Kidney epithelial cell (primary cell): ENCODE results near the gene KATNB1. TPM values are rescaled to one million over a fixed set of nuclear protein-coding genes. Genes with fewer than 3 reads are reported as not detected.
"Not testable (repeated sequence)": the region's sequence is repeated elsewhere in the genome, so short reads cannot be mapped to it uniquely, and the experiment has no call there.

ENCODE experiments used
- DNase-seq: peaks from one replicate; pipeline ENCODE4 v3.0.0-alpha.2; 2010; ENCODE audit warnings: low read depth
- H3K27me3 ChIP-seq: 2 replicates; pipeline ENCODE4 v1.6.0; 2011; ENCODE audit warnings: low read length; ENCODE audit not compliant: control insufficient read depth, insufficient read depth
- H3K36me3 ChIP-seq: 2 replicates; pipeline ENCODE4 v1.5.1; 2011; ENCODE audit warnings: low read length; ENCODE audit not compliant: control insufficient read depth, insufficient read depth
- H3K4me3 ChIP-seq: 2 replicates; pipeline ENCODE4 v1.5.1; 2011; ENCODE audit warnings: low read depth, mild to moderate bottlenecking, control low read depth, low read length
- total RNA-seq: library from RNA; depleted of rRNA; stranded (reverse); fragments of >200 nt; gene quantifications from 2 replicates; pipeline ENCODE4 v1.2.3, GENCODE V29; 2015
- TF ChIP-seq, protein P1 (sequence below): IDR thresholded peaks from 2 replicates; pipeline ENCODE4 v1.5.1; 2011; ENCODE audit warnings: mild to moderate bottlenecking, moderate library complexity, low read length, control low read depth, inconsistent platforms; ENCODE audit not compliant: insufficient read depth, poor library complexity, severe bottlenecking

The KATNB1 gene
- total RNA-seq, 1 donor from 2014 or later = 26.3 TPM

DNA sequence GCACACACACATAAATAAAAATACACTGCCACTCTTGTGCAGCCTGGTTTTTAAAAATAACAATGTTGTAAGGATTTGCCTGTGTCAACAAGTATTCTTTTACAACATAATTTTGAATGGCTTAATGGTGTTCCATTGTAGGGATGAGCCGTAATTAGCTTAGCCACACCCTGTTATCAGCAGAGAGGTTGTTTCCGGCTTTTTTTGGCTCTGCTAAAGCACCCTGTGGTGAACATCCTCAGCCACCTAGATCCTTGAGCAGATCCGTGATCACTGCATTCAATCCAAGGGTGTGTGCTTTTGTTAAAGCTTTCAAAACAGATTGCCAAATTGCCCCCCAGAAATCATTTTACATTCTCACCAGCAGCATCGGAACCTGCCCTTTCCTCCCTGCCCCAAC lies 7.0 kb downstream of the KATNB1 start:
- TF ChIP-seq, protein P1, sequence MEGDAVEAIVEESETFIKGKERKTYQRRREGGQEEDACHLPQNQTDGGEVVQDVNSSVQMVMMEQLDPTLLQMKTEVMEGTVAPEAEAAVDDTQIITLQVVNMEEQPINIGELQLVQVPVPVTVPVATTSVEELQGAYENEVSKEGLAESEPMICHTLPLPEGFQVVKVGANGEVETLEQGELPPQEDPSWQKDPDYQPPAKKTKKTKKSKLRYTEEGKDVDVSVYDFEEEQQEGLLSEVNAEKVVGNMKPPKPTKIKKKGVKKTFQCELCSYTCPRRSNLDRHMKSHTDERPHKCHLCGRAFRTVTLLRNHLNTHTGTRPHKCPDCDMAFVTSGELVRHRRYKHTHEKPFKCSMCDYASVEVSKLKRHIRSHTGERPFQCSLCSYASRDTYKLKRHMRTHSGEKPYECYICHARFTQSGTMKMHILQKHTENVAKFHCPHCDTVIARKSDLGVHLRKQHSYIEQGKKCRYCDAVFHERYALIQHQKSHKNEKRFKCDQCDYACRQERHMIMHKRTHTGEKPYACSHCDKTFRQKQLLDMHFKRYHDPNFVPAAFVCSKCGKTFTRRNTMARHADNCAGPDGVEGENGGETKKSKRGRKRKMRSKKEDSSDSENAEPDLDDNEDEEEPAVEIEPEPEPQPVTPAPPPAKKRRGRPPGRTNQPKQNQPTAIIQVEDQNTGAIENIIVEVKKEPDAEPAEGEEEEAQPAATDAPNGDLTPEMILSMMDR = no peak

DNA sequence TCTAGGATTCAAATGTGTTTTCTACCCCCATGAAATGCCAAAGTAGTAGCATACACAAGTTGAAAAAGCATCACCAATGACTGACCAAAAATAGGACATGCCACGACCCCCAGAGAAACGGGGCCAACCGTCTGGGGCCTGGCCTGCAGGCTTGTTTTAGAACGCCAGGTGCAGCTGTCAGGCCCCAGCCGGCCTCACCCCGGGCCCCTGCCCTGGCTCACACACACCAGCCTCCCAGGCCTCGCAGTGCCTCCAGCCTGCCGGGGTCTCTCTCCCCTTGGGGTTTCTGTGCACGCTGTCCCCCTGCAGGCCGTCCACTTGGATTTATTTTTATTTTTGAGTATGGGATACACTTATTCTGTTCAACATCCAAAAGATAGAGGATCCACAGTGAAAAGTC lies 7.9 kb downstream of the KATNB1 start:
- Histone ChIP-seq H3K27me3 (no peaks in the 10 kb centered on the region), H3K36me3 (no peaks in the 10 kb centered on the region), H3K4me3 (no peak overlapping the region)
- DNase-seq = no peak
- TF ChIP-seq, protein P1 = no peak

More for the DNA sequence above, 7.0 kb downstream of the KATNB1 start:
- no peaks in the 10 kb centered on the region for H3K27me3 ChIP-seq
- no peak for DNase-seq
- H3K4me3 ChIP-seq = no peak overlapping the region
- H3K36me3 ChIP-seq = no peaks in the 10 kb centered on the region

DNA sequence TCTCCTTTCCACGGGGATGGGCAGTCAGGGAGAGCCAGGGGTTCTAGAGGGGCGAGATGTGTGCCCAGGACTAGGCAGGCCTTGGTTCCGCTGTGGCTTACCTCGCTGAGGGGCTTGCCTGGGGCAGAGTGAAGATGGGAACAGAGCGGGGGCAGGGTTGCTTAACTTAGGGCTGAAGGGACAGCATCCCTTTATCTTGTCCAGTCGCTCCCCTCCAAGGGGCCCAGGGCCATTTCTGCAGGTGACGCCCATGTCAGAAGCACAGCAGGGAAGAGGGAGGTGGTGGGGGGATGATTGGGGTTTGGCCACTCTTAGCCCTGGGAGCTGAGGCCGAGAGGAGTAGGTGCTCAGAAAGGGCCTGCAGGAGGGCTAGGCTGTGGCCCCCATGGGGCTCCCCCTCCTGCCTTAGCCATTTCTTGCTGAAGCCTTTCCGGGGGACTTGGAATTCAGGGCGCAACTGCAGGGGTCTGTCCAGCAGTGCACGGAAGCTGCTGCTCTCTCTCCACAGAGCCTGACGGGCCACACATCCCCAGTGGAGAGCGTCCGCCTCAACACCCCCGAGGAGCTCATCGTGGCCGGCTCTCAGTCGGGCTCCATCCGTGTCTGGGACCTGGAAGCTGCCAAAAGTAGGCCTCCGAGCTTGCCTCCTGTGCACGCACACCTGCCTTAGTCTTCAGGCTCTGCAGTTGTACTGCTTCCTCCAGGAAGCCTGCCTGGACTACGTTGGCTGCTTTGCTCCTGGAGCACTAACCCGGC lies 8.5 kb downstream of the KATNB1 start:
- TF ChIP-seq, protein P1 = no peak
- DNase-seq = no peak
- Histone ChIP-seq H3K27me3 (no peaks in the 10 kb centered on the region), H3K36me3 (no peaks in the 10 kb centered on the region), H3K4me3 (no peak overlapping the region)

DNA sequence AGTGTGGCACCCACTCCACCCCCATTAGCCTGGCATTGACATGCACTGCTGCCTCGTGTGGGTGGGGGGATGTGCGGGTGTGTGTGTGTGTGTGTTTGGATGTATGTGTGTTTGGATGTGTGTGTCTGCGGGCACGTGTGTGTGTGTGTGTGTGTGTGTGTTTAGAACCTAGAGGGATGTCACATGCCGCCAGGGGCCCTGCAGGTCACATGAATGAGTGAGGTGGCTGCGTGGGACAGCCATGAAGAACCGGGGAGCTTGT lies 9.0 kb downstream of the KATNB1 start:
- Histone ChIP-seq H3K27me3 (no peaks in the 10 kb centered on the region), H3K36me3 (no peaks in the 10 kb centered on the region), H3K4me3 (no peak overlapping the region)
- TF ChIP-seq, protein P1 = no peak
- no peak for DNase-seq

DNA sequence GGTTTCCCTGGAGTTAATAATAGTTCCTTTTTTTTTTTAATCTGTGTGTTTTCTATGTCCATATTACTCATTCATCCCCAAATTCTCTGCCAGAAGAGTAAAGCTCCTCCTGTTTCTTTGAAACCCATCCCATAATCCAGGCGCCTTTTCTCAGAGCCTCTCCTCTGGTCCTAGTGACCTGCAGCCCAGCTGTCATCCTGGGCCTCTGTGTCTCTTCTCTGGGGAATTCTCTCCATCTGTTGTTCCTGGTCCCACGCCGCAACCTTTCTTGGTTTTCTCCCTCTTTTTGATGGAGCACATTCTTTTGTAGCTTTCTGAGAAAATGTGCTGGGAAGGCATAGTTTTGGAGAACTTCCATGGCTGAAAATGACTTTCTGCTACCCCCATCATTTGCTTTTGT lies 10.2 kb downstream of the KATNB1 start:
- Histone ChIP-seq H3K4me3 (no peak overlapping the region), H3K36me3 (peaks cover 2% of the 10 kb centered on the region), H3K27me3 (no peaks in the 10 kb centered on the region)
- no peak for DNase-seq
- TF ChIP-seq, protein P1 = no peak

DNA sequence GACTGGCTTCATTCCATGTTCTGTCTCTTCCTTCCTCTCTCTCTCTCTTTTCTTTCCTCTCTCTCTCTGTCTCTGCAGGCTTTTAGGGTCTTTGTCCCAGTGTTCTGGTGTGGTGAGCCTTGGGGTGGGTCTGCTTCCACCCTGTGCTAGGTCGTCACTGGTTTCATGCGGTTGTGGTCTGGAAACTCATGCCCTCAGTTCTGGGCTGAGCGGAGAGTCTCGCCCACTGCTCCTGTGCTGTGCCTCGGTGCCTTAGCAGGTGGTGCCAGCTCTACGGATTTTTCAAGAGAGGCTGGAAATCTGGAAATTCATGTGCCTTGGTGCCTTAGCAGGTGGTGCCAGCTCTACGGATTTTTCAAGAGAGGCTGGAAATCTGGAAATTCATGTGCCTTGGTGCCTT lies 10.7 kb downstream of the KATNB1 start:
- H3K36me3 ChIP-seq, DNase-seq, H3K27me3 ChIP-seq, H3K4me3 ChIP-seq: not testable (repeated sequence)
